ENCODE data around the gene CEP164. TPM values are rescaled to one million over a fixed set of nuclear protein-coding genes. Genes with fewer than 3 reads are reported as not detected.

The CEP164 gene
- total RNA-seq, 3 donors from 2014 or later = 35.7 to 44.0 (median 36.5) TPM

DNA sequence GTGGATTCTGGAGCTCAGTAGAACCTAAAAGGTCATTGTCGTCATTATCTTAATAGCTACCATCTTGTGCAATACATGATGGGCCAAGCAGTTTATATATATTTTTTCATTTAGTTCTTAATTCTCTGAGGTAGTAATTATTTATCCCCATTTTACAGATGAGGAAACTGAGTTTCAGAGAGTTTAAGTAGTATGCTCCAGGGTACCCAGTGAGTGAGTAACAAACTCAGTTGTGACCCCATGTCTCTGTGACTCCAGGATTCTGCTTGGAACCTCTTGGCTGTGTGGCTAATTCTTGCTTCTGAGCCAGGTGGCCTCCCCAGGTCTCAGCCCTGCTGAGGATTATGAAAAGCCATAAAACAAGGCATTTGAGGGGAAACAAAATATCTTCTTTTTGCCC lies 82.6 kb downstream of the CEP164 start:
- ATAC-seq = no peak
- Mint-ChIP-seq H3K9me3 (peaks cover 11% of the 10 kb centered on the region), H3K4me1 (ENCODE audit: low read depth) (no peaks in the 10 kb centered on the region), H3K36me3 (ENCODE audit: insufficient read depth) (peaks cover 49% of the 10 kb centered on the region), H3K27me3 (ENCODE audit: low read depth) (no peaks in the 10 kb centered on the region), H3K4me3 (no peak overlapping the region)
- DNase-seq = no peak

DNA sequence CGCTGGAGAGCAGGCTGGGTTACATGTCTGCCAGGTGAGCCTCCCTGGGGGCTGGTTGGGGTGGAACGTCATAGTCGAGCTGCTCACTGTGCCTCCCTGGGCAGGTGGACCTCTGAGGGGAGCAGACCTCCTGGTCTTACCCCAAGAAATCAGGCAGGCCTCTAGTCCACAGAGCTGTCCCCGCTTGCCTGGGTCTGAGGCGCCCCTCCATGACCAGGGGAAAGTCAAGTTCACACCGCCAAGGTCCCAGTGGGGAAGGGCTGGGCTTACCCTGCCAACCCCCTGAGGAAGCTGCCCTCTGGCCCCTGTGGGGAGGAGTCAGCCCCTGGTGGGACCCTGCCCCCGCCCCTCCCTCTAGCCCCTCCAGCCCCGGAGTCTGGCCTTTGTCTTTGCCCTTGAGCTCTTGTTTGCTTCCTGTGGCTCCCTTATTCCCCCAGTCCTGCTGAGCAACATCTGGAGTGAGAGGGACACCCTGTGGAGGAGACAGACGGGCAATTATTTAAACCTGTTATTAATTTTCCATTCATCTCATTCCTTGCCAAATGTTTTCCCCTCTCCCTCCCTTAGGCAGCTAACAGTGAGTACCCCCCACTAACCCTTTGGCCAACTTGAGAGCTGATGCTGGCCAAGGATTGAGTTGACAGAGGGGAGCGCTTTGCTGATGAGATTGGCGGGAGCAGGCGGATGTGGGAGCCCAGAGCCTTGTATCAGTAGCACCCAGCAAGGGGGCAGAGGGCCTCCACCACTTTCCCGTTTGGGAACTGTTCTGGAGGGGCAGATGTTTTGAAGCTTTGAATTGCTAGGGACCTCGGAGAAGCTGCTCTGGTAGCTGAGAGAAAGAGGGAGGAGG lies 83.4 kb downstream of the CEP164 start:
- no peak overlapping the region for H3K4me3 Mint-ChIP-seq
- ATAC-seq = no peak
- H3K27me3 Mint-ChIP-seq (ENCODE audit: low read depth) = no peaks in the 10 kb centered on the region
- peaks cover 41% of the 10 kb centered on the region for H3K36me3 Mint-ChIP-seq (ENCODE audit: insufficient read depth)
- no peak for DNase-seq
- H3K4me1 Mint-ChIP-seq (ENCODE audit: low read depth) = no peaks in the 10 kb centered on the region
- peaks cover 2% of the 10 kb centered on the region for H3K9me3 Mint-ChIP-seq

DNA sequence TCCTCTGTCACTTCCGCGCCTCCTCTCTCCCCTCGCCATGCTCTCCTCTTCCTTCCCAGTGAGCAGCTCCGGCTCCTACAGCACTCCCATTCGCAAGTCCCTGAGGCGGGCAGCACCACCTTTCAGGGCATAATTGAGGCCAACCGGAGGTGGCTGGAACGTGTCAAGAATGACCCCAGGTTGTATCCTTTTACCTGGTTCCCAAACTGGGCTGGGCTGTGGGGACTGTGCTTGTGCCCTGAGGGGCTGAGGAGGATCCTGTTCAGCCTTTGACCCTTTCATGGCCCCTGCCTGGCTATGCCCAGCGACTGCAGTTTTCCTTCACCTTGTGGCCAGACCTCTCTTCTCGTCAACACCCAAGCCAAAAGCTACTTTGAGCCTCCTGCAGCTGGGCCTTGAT lies 84.1 kb downstream of the CEP164 start:
- H3K4me3 Mint-ChIP-seq = no peak overlapping the region
- H3K4me1 Mint-ChIP-seq (ENCODE audit: low read depth) = no peaks in the 10 kb centered on the region
- peaks cover 36% of the 10 kb centered on the region for H3K36me3 Mint-ChIP-seq (ENCODE audit: insufficient read depth)
- ATAC-seq (no peak), DNase-seq (no peak)
- H3K27me3 Mint-ChIP-seq (ENCODE audit: low read depth) = no peaks in the 10 kb centered on the region
- no peaks in the 10 kb centered on the region for H3K9me3 Mint-ChIP-seq

DNA sequence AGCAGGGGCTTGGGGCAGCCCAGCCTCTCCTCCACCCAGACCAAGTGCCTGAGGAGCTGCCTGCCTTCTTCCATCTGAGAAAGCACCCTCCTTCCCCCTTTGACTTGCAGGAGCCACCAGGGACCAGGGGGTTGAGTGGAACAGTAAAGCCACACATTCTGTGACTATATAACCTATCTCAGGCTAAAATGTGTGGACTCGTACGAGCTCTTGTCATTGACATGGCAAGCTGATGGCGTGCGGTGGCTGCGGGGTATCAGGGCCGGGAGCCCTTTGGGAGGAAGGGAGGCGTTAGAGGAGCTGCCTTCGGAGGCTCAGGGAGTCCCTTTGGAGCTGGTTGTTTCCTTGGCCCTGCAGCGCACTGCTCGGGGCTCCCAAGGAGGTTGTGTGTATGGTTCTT lies 84.5 kb downstream of the CEP164 start:
- DNase-seq = no peak
- Mint-ChIP-seq H3K27me3 (ENCODE audit: low read depth) (no peaks in the 10 kb centered on the region), H3K36me3 (ENCODE audit: insufficient read depth) (peaks cover 36% of the 10 kb centered on the region), H3K4me1 (ENCODE audit: low read depth) (no peaks in the 10 kb centered on the region), H3K9me3 (no peaks in the 10 kb centered on the region), H3K4me3 (no peak overlapping the region)
- no peak for ATAC-seq

DNA sequence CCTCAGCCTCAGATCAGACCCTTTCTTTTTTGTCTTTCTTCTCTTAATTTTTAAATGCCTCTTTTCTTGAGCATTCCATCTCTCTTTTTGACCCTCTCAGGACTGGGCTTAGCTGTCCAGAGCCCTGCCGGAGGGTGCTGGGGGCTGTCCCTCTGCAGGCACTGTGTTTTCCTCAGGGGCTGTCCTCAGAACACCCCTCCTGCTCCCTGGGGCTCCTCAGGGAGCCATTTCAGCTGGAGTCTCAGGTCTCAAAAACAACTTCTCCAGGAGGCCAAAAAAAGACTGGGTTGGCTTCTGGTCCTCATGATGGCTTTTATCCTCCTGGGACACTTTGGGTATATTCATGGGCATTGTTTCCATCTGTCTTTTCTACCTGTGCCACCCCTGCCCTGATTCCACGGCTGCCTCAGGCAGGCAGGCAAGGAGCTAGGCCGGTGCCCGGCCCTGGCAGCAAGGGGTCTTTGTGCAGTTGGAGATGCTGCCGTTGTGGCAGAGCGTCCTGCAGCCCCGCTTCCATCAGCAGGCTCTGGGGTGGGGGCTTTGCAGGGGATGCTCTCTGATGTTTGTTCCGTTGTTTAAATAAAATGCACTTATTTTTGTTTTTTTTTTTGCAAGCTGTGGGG lies 85.1 kb downstream of the CEP164 start:
- no peaks in the 10 kb centered on the region for H3K9me3 Mint-ChIP-seq
- H3K4me1 Mint-ChIP-seq (ENCODE audit: low read depth) = no peaks in the 10 kb centered on the region
- DNase-seq = no peak
- H3K27me3 Mint-ChIP-seq (ENCODE audit: low read depth) = no peaks in the 10 kb centered on the region
- H3K4me3 Mint-ChIP-seq = no peak overlapping the region
- no peak for ATAC-seq
- peaks cover 33% of the 10 kb centered on the region for H3K36me3 Mint-ChIP-seq (ENCODE audit: insufficient read depth)

DNA sequence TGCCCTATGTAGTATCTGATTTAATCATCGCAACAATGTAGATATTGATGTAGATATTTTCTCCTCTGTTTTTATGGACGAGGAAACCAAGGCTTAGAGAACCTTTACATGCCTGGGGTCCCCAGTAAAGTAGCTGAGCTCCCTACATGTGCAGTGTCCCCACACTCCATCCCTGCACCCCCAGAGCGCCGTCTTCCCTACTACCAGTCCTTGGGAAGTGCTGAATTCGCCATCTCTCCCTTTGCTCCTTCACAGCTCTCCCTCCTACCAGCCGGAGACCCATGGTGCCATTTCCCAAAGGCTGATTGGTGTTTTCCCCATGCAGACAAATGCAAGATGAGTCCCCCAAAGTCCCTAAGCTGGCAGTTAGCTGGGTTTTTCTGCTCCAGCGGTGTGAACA lies 86.0 kb downstream of the CEP164 start:
- H3K4me1 Mint-ChIP-seq (ENCODE audit: low read depth) = no peaks in the 10 kb centered on the region
- no peak for DNase-seq
- H3K4me3 Mint-ChIP-seq = no peak overlapping the region
- H3K27me3 Mint-ChIP-seq (ENCODE audit: low read depth) = no peaks in the 10 kb centered on the region
- no peaks in the 10 kb centered on the region for H3K9me3 Mint-ChIP-seq
- ATAC-seq = no peak
- peaks cover 25% of the 10 kb centered on the region for H3K36me3 Mint-ChIP-seq (ENCODE audit: insufficient read depth)

DNA sequence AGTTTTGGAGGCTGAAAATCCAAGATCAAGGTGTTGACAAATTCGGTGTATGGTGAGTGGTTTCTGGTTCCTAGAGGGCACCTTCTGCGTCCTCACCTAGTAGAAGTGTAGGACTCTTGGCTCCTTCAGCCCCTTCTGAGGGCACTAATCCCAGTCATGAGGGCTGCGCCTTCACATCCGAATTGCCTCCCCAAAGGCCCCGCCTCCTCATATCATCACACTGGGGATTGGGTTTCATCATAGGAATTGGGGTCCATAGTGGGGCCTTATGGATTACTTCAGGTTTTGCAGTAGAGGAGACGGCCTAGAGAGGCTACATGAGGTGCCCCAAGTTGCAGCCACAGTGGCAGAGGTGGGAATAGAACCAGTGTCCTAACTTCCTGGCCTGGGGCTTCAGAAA lies 87.1 kb downstream of the CEP164 start:
- DNase-seq = no peak
- Mint-ChIP-seq H3K9me3 (no peaks in the 10 kb centered on the region), H3K36me3 (ENCODE audit: insufficient read depth) (peaks cover 16% of the 10 kb centered on the region), H3K27me3 (ENCODE audit: low read depth) (no peaks in the 10 kb centered on the region), H3K4me1 (ENCODE audit: low read depth) (no peaks in the 10 kb centered on the region), H3K4me3 (no peak overlapping the region)
- no peak for ATAC-seq

DNA sequence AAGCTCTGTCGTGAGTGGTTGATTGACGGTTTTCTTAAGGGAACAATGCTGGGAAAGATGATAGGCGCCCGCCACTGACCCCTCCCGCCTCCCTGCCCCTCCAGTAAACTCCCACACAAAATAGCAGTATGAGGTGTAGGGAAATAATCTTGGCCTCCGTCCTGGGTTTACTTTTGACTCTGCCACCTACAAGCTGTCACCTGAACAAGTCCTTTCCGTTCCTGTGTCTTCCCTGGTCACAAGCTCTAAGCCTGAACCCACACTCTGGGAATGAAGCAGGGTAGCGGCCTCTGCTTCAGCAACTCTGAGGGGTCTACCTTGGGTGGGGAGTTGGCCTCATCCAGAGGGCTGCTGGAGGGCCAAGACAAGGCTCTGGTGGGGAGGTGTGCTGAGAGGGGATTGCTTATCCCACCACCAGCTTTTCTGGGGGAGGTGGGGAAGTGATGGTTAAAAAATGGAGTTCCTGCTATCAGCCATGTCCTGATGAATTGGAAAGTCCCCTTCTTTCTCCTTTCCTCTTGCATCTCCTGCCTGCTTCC lies 87.8 kb downstream of the CEP164 start:
- Mint-ChIP-seq H3K9me3 (no peaks in the 10 kb centered on the region), H3K4me3 (no peak overlapping the region), H3K27me3 (ENCODE audit: low read depth) (no peaks in the 10 kb centered on the region), H3K4me1 (ENCODE audit: low read depth) (no peaks in the 10 kb centered on the region), H3K36me3 (ENCODE audit: insufficient read depth) (peaks cover 13% of the 10 kb centered on the region)
- ATAC-seq (no peak), DNase-seq (no peak)

DNA sequence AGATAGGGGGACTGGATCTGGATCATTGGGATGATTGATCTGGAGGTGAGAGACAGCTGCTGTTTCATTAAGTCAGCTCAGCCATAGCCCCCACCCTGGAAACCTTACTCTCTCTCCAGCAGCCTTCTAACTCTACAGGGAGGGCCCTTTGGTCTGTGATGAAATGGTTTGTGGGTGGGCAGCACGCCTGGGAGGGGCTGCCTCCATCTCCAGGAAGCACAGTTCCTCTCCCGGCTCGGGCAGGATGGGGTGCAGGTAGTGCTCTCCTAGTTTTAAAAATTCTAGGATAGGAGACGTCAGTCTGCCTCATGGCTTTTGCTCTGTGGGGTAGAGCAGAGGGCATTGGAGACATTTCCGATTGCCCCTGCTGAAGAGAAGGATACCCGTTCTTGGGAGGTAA lies 89.7 kb downstream of the CEP164 start:
- Mint-ChIP-seq H3K9me3 (no peaks in the 10 kb centered on the region), H3K27me3 (ENCODE audit: low read depth) (no peaks in the 10 kb centered on the region), H3K4me3 (no peak overlapping the region), H3K36me3 (ENCODE audit: insufficient read depth) (peaks cover 9% of the 10 kb centered on the region), H3K4me1 (ENCODE audit: low read depth) (no peaks in the 10 kb centered on the region)
- ATAC-seq (no peak), DNase-seq (peak; percentile 0)

DNA sequence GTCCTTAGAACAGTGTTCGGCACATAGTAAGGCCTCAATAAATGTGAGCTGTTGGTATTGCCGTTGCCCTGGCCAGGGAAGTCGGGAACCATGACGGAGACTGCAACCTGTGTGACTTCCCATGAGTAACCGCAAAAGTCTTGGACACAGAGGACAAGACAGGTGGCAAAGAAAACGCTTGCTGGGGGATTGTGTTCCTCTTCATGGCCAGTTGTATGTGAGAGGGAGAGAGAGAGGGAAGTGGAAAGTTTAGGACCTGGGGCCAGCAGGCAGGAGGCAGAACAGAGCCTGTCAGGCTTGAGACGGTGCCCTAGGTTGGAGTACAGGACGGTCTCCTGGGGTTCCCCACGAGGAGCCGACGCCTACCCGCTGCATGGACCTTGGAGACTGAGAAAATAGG lies 90.2 kb downstream of the CEP164 start:
- no peak for DNase-seq
- Mint-ChIP-seq H3K27me3 (ENCODE audit: low read depth) (no peaks in the 10 kb centered on the region), H3K4me1 (ENCODE audit: low read depth) (no peaks in the 10 kb centered on the region), H3K9me3 (no peaks in the 10 kb centered on the region), H3K4me3 (no peak overlapping the region), H3K36me3 (ENCODE audit: insufficient read depth) (peaks cover 5% of the 10 kb centered on the region)
- ATAC-seq = no peak

DNA sequence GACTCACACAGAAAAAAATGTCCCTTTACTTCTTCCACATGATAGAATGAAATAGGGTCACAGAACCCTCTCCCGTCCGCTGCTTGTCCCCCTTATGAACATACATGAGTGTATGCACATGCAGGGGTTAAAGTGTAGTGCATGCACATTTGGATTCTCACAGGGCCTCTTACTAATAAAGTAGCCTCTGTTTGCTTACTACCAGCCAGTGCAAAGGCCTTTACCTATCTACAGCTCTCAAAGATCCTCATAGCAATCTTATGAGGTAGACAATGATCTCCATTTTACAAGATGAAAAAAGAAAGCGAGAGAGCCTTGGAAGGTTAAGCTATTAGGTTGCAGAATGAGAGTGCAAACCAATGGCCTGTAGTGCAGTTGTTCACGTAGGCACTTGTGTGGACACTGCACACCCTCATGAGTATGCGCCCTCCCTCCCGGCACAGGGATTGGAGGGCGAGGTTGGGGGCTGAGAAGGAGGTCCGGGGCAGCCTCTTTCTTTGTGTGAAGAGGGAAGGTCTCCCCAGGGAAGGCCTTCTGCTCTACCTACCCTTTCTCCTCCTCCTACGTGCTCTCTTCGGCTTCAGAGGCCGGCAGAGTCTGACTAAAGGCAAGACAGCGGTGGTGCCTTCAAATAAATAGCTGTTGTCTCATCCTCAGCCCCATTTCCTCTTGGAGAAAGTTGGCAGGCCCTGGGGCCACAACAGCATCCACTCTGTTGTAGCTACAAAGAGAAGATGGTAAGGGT lies 91.3 kb downstream of the CEP164 start:
- Mint-ChIP-seq H3K9me3 (no peaks in the 10 kb centered on the region), H3K27me3 (ENCODE audit: low read depth) (no peaks in the 10 kb centered on the region), H3K4me3 (no peak overlapping the region), H3K36me3 (ENCODE audit: insufficient read depth) (no peaks in the 10 kb centered on the region), H3K4me1 (ENCODE audit: low read depth) (no peaks in the 10 kb centered on the region)
- DNase-seq (no peak), ATAC-seq (no peak)

DNA sequence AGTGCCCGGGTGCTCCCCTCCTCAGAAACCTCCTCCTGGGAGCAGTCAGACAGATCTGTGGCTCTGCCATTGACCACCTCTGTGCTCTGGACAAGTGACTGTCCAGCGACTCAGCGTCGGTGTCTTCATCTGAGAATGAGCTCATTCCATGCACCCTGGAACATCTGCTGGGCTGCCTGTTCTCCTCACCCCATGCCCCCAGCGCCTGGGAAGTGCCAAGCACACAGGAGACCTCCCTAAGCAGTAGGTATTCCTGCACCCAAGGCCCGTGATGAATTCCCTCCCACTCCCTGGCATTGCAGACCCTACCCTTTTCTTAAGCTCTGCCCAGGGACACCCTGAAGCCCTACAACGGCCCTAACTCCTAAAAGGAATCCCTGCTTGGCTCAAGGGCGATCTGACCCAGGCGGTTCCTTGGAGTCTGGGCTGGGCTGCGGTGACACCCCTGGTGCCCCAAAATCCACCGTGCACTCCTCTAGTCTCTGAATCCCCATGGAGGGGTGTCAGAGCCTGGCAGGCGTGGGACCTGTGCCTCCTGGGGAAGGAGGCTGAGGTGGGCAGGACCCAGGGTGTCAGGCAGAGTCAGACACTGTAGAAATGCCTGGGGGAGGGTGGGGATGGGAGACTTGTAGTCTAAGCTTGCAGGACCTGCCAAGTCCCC lies 92.0 kb downstream of the CEP164 start:
- no peak for ATAC-seq

DNA sequence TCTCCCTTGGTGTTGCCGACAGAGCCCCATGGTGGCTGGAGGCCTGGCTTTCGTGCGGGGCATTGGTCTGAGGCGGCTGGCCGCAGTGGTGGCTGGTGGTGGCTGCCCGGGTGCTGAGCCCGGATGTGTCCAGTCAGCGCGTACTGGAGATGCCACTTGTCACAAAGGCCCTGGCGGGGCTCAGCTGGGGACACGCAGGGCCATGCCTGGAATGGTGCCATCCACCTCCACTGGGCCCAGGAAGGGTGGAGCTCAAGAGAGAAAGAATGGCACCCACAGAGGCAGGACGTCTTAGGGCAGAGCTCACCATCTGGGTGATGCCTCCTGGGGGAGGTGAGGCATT lies 92.5 kb downstream of the CEP164 start:
- no peak for ATAC-seq
- Mint-ChIP-seq H3K9me3 (no peaks in the 10 kb centered on the region), H3K36me3 (ENCODE audit: insufficient read depth) (no peaks in the 10 kb centered on the region), H3K4me3 (no peak overlapping the region), H3K4me1 (ENCODE audit: low read depth) (no peaks in the 10 kb centered on the region), H3K27me3 (ENCODE audit: low read depth) (no peaks in the 10 kb centered on the region)
- DNase-seq = peak; percentile 3

More for the DNA sequence above, 92.0 kb downstream of the CEP164 start:
- no peaks in the 10 kb centered on the region for H3K9me3 Mint-ChIP-seq
- H3K36me3 Mint-ChIP-seq (ENCODE audit: insufficient read depth) = no peaks in the 10 kb centered on the region
- H3K27me3 Mint-ChIP-seq (ENCODE audit: low read depth) = no peaks in the 10 kb centered on the region
- no peaks in the 10 kb centered on the region for H3K4me1 Mint-ChIP-seq (ENCODE audit: low read depth)
- H3K4me3 Mint-ChIP-seq = no peak overlapping the region
- DNase-seq = peak; percentile 0

DNA sequence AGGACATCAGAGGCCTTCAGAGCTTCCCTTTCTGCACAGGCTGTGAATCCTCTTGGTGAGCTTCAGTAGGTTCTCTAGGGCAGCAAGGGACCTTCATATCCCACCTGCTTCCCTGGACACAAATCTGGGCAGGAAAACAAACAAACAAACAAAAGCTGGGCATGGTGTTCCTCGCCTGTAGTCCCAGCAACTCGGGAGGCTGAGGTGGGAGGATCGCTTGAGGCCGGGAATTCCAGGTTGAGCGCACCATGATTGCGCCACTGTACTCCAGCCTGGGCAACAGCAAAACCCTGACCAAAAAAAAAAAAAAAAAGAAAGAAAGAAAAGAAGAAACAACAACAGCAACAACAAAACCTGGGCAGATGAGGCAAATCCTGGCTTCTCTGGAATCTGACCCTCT lies 92.9 kb downstream of the CEP164 start:
- Mint-ChIP-seq H3K4me3 (no peak overlapping the region), H3K4me1 (ENCODE audit: low read depth) (no peaks in the 10 kb centered on the region), H3K9me3 (no peaks in the 10 kb centered on the region), H3K36me3 (ENCODE audit: insufficient read depth) (no peaks in the 10 kb centered on the region), H3K27me3 (ENCODE audit: low read depth) (no peaks in the 10 kb centered on the region)
- ATAC-seq (no peak), DNase-seq (no peak)

All from activated T-cell treated with anti-CD3 and anti-CD28 coated beads, Interleukin-2, amount 50 U/mL, for 4 hours (primary cell).